Ishikawa (cell line): ENCODE measurements around the gene TPPP2.

Experiments
- CEBPB ChIP-seq: IDR thresholded peaks from 2 replicates; pipeline ENCODE4 v1.6.1; 2012
- CREB1 ChIP-seq: IDR thresholded peaks from 2 replicates; pipeline ENCODE4 v1.6.1; 2012; ENCODE audit warnings: low read depth
- EGR1 ChIP-seq: IDR thresholded peaks from 2 replicates; pipeline ENCODE4 v1.6.1; 2012
- EP300 ChIP-seq: IDR thresholded peaks from 2 replicates; pipeline ENCODE4 v1.6.1; 2012; ENCODE audit warnings: borderline replicate concordance
- FOXM1 ChIP-seq: IDR thresholded peaks from 2 replicates; pipeline ENCODE4 v1.6.1; 2012; ENCODE audit warnings: low read depth, borderline replicate concordance
- MAX ChIP-seq: IDR thresholded peaks from 2 replicates; pipeline ENCODE4 v1.6.1; 2012
- NFIC ChIP-seq: IDR thresholded peaks from 2 replicates; pipeline ENCODE4 v1.6.1; 2012
- RAD21 ChIP-seq: IDR thresholded peaks from 2 replicates; pipeline ENCODE4 v1.6.1; 2012; ENCODE audit warnings: low read depth
- TAF1 ChIP-seq: IDR thresholded peaks from 2 replicates; pipeline ENCODE4 v1.6.1; 2012; ENCODE audit warnings: low read depth, mild to moderate bottlenecking
- TCF12 ChIP-seq: IDR thresholded peaks from 2 replicates; pipeline ENCODE4 v1.6.1; 2012; ENCODE audit warnings: low read depth
- TEAD4 ChIP-seq: IDR thresholded peaks from 2 replicates; pipeline ENCODE4 v1.6.1; 2012
- YY1 ChIP-seq: IDR thresholded peaks from 2 replicates; pipeline ENCODE4 v1.6.1; 2012; ENCODE audit warnings: low read depth
- ZBTB7A ChIP-seq: IDR thresholded peaks from 2 replicates; pipeline ENCODE4 v1.6.1; 2012; ENCODE audit warnings: low read depth
- TF ChIP-seq, protein P1 (sequence below): IDR thresholded peaks from 2 replicates; pipeline ENCODE4 v1.6.1; 2012; ENCODE audit warnings: low read depth, mild to moderate bottlenecking
- TF ChIP-seq, protein P2 (sequence below): IDR thresholded peaks from 2 replicates; pipeline ENCODE4 v1.6.1; 2012

The TPPP2 gene

GRCh38 chr14:21071225-21072030 is 41.4 kb downstream of the TPPP2 start:
- no peak for TF ChIP-seq YY1
- no peak for TF ChIP-seq EP300
- TF ChIP-seq RAD21: no peak
- TF ChIP-seq CREB1: no peak
- TF ChIP-seq NFIC: no peak
- TF ChIP-seq TAF1: 0 out of 2 replicates have a peak, but pooled peaks have one; percentile 23
- TF ChIP-seq, protein P1, sequence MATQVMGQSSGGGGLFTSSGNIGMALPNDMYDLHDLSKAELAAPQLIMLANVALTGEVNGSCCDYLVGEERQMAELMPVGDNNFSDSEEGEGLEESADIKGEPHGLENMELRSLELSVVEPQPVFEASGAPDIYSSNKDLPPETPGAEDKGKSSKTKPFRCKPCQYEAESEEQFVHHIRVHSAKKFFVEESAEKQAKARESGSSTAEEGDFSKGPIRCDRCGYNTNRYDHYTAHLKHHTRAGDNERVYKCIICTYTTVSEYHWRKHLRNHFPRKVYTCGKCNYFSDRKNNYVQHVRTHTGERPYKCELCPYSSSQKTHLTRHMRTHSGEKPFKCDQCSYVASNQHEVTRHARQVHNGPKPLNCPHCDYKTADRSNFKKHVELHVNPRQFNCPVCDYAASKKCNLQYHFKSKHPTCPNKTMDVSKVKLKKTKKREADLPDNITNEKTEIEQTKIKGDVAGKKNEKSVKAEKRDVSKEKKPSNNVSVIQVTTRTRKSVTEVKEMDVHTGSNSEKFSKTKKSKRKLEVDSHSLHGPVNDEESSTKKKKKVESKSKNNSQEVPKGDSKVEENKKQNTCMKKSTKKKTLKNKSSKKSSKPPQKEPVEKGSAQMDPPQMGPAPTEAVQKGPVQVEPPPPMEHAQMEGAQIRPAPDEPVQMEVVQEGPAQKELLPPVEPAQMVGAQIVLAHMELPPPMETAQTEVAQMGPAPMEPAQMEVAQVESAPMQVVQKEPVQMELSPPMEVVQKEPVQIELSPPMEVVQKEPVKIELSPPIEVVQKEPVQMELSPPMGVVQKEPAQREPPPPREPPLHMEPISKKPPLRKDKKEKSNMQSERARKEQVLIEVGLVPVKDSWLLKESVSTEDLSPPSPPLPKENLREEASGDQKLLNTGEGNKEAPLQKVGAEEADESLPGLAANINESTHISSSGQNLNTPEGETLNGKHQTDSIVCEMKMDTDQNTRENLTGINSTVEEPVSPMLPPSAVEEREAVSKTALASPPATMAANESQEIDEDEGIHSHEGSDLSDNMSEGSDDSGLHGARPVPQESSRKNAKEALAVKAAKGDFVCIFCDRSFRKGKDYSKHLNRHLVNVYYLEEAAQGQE: no peak
- 0 out of 2 replicates have a peak, but pooled peaks have one; percentile 3 for TF ChIP-seq TEAD4
- TF ChIP-seq ZBTB7A: peak; percentile 85
- no peak for TF ChIP-seq FOXM1
- no peak for TF ChIP-seq CEBPB
- TF ChIP-seq MAX: no peak; the same call in none of the 2 replicates
- no peak for TF ChIP-seq TCF12
- peak; percentile 86 for TF ChIP-seq EGR1

GRCh38 chr14:21072031-21072473 is 42.0 kb downstream of the TPPP2 start:
- TF ChIP-seq MAX: no peak
- TF ChIP-seq YY1: no peak
- TF ChIP-seq RAD21: no peak
- no peak for TF ChIP-seq TCF12
- no peak for TF ChIP-seq FOXM1
- TF ChIP-seq, protein P1: no peak
- TF ChIP-seq ZBTB7A: no peak
- no peak for TF ChIP-seq EP300
- no peak for TF ChIP-seq NFIC

DNA sequence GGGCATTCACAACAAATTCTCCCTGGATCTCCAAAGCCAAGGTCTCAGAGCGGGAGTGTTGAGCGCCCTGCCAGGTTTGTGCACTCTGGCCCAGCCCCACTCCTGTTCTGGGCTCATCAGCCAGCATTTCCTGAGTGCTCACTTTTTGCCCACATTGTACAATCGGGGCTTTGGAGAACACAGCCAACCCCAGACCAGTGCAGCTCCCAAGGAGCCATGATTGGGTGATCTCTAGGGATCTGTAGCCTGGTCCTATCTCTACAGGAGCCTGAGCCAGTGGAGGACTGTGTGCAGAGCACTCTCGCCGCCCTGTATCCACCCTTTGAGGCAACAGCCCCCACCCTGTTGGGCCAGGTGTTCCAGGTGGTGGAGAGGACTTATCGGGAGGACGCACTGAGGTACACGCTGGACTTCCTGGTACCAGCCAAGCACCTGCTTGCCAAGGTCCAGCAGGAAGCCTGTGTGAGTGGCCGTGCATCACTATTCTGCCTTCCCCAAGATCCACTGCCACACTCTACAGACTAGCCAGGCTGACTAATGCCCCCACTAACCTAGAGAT is 42.8 kb downstream of the TPPP2 start:
- TF ChIP-seq EP300 (no peak), NFIC (no peak), FOXM1 (no peak), TCF12 (no peak), CREB1 (no peak), YY1 (no peak), TEAD4 (no peak), MAX (no peak), TAF1 (no peak), CEBPB (no peak), EGR1 (no peak), ZBTB7A (no peak), RAD21 (no peak)
- TF ChIP-seq, protein P1: no peak
- TF ChIP-seq, protein P2, sequence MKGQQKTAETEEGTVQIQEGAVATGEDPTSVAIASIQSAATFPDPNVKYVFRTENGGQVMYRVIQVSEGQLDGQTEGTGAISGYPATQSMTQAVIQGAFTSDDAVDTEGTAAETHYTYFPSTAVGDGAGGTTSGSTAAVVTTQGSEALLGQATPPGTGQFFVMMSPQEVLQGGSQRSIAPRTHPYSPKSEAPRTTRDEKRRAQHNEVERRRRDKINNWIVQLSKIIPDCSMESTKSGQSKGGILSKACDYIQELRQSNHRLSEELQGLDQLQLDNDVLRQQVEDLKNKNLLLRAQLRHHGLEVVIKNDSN: no peak

- TF ChIP-seq FOXM1: no peak
- TF ChIP-seq EP300: no peak
- TF ChIP-seq MAX: no peak
- TF ChIP-seq, protein P2: no peak
- TF ChIP-seq YY1: no peak
- no peak for TF ChIP-seq TCF12
- no peak for TF ChIP-seq EGR1
- TF ChIP-seq TAF1: no peak
- TF ChIP-seq CEBPB: no peak
- TF ChIP-seq NFIC: no peak
- TF ChIP-seq, protein P1: no peak
- no peak for TF ChIP-seq TEAD4
- no peak for TF ChIP-seq RAD21
- no peak for TF ChIP-seq CREB1
- no peak for TF ChIP-seq ZBTB7A
Measured at GRCh38 chr14:21073921-21074320, 43.9 kb downstream of the TPPP2 start.
